Measurements from ENCODE around the gene ZNF217.
"Not testable (repeated sequence)": the region's sequence is repeated elsewhere in the genome, so short reads cannot be mapped to it uniquely, and the experiment has no call there.

The ZNF217 gene

DNA sequence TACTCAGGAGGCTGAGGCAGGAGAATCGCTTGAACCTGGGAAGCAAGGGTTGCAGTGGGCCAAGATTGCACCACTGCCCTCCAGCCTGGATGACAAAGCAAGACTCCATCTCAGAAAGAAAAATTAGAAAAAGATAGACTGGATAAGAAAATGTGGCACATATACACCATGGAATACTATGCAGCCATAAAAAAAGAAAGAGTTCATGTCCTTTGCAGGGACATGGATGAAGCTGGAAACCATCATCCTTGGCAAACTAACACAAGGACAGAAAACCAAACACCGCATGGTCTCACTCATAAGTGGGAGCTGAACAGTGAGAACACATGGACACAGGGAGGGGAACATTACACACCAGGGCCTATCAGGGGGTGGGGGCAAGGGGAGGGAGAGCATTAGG, 70.0 kb downstream of the ZNF217 start:
- not testable (repeated sequence) for DNase-seq

DNA sequence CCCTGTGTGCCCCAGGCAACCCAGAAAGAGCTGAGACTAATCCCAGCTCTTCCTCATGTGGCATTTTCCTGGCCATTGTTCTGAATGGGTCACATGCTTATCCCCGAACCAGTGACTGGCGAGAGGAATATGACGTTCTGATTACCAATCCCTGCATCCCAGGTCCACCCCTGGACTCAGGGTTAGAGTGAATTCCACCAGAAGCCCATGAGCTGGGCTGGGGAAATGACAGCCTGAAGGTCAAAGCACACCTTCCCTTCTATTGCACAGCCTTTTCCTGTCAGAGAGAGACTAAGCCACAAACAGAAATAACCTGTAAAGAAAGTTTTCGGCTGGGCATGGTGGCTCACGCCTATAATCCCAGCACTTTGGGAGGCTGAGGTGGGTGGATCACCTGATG, 70.9 kb downstream of the ZNF217 start:
- no peak for DNase-seq

DNA sequence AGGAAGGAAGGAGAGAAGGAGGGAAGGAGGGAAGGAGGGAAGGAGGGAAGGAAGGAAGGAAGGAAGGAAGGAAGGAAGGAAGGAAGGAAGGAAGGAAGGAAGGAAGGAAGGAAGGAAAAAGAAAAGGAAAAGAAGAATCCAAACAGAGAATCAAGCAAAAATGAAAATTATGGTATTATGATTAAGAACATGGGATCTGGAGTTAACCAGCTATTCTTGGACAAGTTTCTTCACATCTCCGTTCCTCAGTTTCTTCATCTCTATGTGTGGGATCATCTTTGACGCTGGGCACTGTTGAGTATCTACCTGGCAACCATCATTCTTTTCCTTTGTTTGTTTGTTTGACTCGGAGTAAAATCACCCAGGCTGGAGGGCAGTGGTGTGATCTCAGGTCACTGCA, 71.6 kb downstream of the ZNF217 start:
- DNase-seq = no peak

DNA sequence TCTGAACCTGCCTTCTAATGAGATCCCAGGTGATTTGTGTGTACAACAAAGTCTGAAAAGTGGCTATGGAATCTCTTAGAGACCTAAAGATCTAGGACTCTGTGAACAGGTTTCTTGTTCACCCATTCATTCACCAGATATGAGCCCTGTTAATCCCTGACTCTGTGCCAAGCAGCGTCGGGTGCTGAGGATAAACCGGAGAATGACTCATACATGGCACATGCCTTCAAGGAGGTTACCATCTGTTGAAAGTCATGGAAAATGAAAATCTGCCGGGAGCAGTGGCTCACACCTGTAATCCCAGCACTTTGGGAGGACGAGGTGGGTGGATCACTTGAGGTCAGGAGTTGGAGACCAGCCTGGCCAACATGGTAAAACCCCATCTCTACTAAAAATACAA, 72.2 kb downstream of the ZNF217 start:
- DNase-seq = not testable (repeated sequence)

DNA sequence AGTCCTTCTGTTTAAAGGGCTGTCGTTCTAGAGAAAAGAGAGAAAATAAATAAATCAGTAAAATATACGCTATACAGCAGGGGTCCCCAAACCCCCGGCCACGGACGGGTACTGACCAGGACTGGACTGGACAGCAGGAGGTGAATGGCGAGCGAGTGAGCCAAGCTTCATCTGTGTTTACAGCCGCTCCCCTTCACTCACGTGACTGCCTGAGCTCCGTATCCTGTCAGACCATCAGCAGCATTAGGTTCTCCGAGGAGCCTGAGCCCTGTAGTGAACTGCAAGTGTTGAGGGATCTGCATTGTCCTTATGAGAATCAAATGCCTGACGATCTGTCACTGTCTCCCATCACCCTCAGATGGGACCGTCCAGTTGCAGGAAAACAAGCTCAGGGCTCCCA, 76.5 kb downstream of the ZNF217 start:
- no peak for DNase-seq
